A204.1 (cell line): Measurements from ENCODE around the gene ISYNA1.

ENCODE experiments used
- FAIRE-seq: peaks from 2 replicates; lab custom pipeline; 2012; peaks lifted over from hg19 to GRCh38; lab: Jason Lieb, UNC

Gene ISYNA1

DNA sequence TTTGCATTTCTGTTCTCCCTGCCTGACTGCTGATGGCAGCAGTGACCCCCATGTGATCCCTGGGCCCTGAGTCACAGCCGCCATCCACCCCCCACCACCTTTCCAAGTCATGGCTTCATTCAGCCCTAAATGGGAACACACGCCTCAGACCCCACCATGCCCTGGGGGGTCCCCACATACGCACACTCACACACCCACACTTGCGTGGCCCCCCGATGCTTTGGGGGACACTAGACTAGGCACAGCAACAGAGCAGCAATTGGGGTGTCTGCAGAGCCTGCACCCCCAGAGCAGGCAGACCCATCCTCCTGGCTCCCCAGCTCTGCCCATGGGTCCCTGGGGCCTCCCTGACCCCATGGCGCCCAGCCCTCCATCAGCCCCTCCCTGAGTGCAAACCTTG is 5.5 kb upstream of the ISYNA1 start:
- FAIRE-seq: no peak

DNA sequence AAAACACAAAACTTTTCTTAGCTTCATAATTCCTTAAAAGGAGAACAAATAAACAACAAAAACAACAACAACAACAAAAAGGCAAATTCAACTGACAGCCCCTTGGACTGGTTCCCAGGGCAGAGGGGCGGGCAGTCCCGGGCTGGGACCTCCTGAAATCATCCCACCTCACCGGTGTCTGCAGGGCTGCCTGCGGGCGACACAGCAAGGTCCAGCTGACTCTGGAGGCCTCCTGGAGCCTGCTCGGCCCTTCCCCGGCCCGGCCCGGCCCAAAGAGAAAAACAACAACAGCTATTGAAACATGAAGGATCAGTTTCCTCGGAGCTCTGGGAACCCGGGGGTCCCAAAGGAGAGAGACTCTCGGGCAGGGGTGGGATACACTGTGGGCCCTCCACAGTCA is 5.0 kb upstream of the ISYNA1 start:
- FAIRE-seq: no peak

DNA sequence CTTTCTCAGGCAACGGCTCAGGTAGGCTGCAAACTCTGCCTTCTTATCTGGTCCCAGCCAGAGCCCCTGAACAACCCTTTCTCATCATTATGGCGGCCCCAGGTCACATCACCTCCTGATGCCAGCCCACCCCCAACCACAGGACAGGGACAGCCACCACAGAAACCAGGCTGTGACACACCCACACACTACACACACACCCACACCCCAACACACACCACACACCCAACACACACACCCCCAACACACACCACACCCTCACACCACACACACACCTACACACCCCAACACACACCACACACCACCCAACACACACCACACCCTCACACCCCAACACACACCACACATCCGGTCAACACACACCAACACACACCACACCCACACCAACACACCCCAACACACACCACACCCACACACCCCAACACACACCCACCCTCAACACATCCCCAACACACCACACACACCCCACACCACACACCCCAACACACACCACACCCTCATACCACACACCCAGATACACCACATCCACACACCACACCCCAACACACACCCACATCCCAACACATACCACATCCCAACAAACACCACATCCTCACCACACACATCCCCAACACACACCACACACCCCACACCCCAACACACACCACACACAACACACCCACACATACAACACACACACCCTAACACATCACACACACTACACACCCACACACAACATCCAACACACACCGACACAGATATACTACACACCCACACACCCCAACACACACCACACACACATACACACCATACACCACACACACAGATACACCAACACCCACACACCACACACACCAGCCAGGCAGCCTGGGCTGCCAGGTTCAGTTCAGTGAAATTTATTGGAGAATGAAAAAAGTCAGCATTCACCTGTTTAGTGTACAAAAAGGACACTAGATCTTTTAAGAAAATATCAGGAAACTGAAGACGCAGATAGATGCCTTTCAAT is 4.2 kb upstream of the ISYNA1 start:
- FAIRE-seq: no peak

DNA sequence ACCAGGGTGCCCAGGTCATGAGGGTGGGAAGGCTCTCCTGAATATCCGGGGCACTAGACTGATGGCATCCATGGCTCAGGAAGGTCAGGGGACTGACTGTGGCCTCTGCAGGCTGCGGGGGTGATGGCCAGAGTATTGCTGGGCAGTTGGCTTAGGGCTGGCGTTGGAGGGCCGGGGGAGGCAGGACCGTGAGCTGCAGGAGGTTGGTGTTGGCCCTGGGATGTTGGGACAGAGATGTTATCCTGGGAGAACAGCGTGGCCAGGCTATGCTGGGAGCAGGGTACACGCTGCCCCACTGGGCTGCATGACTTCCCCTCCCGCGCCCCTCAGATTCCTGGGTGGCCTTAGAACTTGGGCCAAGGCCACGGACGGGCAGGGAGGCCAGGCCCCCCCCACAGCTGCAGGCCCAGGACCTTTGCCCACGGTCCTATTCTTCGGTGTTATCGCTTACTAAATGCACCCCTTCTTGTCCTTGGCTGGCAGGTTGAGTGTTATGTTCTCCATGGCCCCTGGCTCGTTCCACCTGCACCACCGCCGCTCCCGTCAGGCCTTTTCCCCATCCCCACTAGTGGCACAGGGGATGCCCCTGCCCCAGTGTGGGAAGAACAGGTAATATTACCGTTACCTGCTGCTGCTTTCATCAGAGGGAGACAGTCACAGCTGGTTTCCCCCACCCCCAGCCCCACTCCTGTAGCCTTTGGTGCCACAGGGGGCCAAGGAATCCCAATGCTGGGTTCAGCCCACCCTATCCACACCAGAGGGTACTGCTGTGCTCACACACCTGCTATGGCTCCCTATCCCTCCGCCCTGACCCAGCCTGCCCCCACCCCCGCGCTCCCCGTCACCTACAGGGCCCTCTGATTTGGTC is 3.2 kb upstream of the ISYNA1 start:
- FAIRE-seq: no peak

GRCh38 chr19:18440415-18440877 is 2.5 kb upstream of the ISYNA1 start:
- no peak for FAIRE-seq

GRCh38 chr19:18439910-18440237 is 1.9 kb upstream of the ISYNA1 start:
- FAIRE-seq: no peak

DNA sequence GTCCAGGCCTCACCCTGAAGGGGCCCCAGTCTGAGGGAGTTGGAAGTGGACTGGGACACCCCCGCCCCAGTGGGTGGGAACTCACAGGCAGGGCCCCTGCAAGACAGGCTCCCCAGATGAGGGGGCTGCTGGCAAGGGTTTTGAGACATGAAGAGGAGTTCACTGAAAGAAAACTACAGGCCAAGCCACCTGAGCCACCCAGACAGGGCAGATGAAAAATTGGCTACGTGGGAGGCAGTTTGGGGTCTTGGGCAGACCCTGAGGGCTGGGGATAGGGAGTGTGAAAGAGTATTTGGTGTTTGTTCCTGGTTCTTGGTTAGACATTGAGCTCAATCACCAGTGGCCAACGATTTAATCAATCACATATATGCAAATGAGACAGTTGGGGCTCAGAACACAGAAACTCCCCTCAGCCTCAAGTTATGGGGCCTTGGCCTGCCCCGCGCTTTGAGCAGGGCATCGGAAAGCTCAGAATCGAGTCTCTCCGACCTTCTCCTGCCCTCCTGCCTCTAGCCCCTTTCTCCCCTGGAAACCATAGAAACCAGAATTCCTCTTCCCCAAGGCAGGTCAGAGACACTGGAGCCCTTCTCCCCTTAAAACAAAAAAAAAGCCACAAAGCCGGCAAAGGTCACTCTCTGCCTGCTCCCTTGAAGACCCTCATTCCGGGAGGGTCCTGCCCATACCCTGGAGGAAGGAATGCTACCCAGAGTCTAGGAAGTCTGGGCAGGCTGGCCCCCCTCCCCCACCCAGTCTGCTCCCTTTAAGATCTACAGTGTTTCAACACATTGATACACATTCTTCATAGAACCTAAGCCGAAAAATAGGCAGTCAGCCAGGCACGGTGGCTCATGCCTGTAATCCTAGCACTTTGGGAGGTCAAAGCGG is 1.3 kb upstream of the ISYNA1 start:
- no peak for FAIRE-seq

DNA sequence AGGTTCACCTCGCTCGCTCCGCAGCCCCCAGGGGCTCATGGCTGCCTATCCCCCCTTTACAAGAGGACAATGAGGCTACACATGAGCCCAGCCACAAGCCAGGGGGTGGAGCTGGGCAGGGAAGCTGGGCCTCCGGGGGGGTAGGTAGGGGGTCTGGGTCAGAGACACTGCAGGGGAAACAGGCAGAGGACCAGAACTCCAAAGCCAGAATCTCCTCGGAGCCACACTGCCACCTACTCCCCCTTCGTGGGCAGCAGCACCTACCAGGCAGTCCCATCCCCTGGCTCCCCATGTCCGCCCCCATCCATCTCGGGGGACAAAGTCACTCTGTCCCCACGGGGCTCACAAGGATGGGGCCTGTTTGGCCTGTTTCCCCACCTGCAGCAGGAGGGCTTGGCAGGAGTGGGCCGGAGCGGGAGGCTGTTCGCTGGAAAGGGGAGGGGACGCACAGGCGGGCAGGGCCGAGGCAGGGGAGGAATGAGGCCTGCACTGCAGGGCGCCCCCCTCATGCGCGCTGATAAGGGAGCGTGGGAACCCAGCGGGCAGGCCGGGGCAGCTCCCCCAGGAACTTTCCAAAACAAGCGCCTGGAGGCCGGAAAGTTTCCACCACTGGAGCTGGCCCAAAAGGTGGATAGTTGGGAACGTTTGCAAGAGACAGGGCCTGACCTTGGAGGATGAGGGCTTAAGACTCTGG is 545 bp upstream of the ISYNA1 start:
- no peak for FAIRE-seq

- FAIRE-seq: no peak
Observed at GRCh38 chr19:18436671-18437490, 1.1 kb downstream of the ISYNA1 start.

- no peak for FAIRE-seq
Observed at GRCh38 chr19:18435842-18436670, 1.9 kb downstream of the ISYNA1 start.

DNA sequence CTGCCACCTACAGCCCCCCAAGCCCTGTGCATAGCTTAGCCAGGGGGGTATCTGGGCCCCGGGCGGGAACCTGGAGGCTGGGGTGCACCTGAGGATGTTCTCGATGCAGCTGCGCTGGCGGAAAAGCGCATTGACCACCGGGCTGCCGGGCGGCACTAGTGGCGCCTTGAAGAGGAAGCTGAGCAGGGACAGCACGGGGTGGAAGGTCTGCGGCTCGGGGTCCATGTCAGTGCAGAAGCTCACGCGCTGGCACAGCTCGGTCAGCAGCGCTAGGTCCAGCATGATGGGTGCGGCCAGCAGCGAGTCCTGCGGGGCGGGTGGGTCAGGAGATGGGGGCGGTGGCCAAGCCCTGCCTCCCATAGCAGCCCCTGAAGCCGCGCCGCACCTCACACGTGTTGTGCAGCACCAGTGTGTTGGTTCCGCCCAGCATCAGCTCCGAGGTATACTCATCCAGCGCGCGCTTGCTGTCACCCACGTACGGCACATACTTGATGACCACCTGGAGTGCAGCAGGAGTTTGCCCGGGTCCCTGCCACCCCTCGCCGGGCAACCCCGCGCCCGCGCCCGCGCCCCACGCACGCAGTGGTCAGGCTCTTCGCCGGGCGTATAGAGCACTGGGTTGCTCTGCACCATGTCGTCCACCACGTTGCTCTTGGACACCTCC is 2.6 kb downstream of the ISYNA1 start:
- no peak for FAIRE-seq

DNA sequence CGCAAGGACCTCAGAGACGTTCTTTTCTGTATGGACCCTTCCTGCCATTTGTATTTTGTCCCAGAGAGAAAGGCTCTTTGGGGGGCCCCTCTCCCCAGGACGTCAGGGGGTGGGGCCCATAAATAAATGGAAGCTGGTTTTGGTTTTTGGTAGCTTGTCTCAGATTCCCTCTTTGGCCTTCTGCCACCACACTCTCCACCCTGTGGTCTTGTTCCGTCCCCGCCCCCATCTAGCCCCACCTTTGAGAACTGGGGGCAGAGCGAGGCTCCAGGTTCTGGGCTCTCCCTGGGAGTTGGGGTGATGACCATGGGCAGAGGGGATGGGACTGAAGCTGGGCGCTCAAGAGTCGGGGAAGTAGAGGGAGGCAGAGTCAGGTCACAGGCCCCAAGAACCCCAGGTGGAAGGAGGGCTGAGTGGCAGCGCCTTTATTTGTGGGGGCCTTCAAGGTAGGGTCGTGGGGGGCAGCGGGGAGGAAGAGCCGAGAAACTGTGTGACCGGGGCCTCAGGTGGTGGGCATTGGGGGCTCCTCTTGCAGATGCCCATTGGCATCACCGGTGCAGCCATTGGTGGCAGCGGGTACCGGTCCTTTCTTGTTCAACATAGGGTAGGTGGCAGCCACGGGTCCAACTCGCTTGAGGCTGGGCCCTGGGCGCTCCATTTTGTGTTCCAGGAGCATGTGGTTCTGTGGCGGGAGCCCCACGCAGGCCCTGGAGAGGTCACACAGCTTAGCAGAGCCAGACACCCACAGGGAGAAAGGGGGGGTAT is 3.3 kb downstream of the ISYNA1 start:
- FAIRE-seq: no peak

DNA sequence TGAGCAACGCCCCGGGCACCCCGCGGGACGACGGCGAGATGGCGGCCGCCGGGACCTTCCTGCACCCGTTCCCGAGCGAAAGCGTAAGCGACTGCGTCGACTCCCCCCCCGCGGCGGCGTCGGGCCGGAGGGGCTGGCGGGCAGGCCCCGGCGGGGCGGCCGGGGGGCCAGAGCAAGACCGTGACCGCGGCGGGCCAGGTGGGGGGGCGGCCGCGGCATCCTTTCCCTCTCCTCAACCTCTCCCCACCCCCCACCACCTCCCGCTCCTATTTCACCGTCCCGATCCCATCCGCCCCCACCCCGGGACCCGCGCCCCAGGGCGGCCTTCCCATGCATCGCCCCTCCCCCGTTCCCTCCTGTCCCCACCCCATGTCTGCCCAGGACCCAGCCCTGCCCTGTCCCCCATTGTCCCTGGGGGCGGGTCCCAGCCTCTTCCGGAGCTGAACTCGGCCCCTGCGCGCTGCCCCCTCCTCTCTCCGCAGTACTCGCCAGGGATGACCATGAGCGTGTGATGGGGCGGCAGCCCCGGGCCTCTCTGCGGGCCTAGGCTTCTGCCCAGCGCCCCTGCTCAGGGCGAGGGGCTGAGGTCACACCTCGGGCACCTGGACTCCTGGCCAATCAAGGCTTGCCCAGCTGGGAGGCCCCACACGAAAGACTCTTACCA is 4.1 kb downstream of the ISYNA1 start:
- no peak for FAIRE-seq

GRCh38 chr19:18433015-18433691 is 4.8 kb downstream of the ISYNA1 start:
- no peak for FAIRE-seq

DNA sequence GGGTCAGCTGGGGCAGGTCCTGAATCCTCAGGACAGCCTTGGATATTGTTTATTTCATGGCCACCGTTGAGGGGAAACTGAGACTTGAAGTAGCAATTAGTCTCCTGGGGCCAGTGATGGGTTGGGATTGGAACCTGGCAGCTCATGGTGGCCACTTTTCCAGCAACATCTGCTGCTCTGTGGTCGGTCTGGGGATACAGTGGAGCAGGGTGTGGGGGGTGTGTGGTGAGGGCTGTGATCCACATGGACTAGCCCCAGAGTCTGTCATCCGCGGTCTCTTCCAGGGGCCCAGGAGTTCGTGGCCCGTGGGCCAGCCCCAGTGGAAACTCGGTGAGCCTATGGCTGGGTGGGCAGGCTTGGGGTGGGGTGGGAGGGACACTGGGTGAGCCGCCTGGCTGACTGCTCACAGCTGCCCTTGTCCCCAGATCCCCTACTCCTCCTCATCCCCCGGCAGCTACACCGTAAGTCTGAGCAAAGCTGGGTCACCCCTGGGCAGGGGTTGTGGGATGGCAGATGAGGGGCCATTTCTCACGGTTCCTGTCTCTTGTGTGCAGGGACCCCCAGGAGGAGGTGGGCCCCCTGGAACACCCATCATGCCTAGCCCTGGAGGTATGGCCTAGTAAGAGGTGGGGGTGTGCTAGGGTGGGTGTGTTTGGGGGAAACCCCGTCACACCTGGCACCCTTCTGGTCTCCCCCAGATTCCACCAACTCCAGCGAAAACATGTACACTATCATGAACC is 5.5 kb downstream of the ISYNA1 start:
- FAIRE-seq: no peak
